Ovary (tissue), 3 donors: Measurements from ENCODE around the gene GON7.
"Not testable (repeated sequence)": the region's sequence is repeated elsewhere in the genome, so short reads cannot be mapped to it uniquely, and the experiment has no call there.

Source experiments
- EP300 ChIP-seq: sonication (generic); formaldehyde crosslinking; IDR thresholded peaks from one replicate; pipeline ENCODE4 v1.6.1; 2017; ENCODE audit warnings: antibody characterized with exemption
- POLR2A ChIP-seq: fragments of 450-650 bp; IDR thresholded peaks from one replicate; pipeline ENCODE4 v1.6.1; 2017; ENCODE audit warnings: antibody characterized with exemption, mild to moderate bottlenecking, moderate library complexity
- TF ChIP-seq, protein P1 (sequence below), 3 donors: fragments of 450-650 bp in 2 of 3; fragments of 200-600 bp in 1 of 3; IDR thresholded peaks; one replicate each; pipeline versions ENCODE4 v1.5.1 to v1.8.0; 2016 to 2022; ENCODE audit warnings: antibody characterized with exemption in 3 of 3, mild to moderate bottlenecking in 1 of 3
- donor health status: DM: no; HTN: no; CAD: no.

DNA sequence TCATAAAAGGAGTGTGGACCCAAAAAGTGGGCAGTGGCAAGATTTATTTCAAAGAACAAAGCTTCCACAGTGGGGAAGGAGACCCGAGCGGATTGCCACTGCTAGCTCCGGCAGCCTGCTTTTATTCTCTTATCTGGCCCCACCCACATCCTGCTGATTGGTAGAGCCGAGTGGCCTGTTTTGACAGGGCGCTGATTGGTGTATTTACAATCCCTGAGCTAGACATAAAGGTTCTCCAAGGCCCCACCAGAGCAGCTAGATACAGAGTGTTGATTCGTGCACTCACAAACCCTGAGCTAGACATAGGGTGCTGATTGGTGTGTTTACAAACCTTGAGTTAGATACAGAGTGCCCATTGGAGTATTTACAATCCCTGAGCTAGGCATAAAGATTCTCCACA lies 37.2 kb downstream of the GON7 start:
- not testable (repeated sequence) for TF ChIP-seq POLR2A, EP300
- TF ChIP-seq, protein P1, sequence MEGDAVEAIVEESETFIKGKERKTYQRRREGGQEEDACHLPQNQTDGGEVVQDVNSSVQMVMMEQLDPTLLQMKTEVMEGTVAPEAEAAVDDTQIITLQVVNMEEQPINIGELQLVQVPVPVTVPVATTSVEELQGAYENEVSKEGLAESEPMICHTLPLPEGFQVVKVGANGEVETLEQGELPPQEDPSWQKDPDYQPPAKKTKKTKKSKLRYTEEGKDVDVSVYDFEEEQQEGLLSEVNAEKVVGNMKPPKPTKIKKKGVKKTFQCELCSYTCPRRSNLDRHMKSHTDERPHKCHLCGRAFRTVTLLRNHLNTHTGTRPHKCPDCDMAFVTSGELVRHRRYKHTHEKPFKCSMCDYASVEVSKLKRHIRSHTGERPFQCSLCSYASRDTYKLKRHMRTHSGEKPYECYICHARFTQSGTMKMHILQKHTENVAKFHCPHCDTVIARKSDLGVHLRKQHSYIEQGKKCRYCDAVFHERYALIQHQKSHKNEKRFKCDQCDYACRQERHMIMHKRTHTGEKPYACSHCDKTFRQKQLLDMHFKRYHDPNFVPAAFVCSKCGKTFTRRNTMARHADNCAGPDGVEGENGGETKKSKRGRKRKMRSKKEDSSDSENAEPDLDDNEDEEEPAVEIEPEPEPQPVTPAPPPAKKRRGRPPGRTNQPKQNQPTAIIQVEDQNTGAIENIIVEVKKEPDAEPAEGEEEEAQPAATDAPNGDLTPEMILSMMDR (IDR thresholded peaks at IDR 0.05): not testable (repeated sequence)
